Activated CD4-positive, alpha-beta T cell treated with anti-CD3 and anti-CD28 coated beads for 36 hours (primary cell): ENCODE data around the gene FRYL. TPM values are rescaled to one million over a fixed set of nuclear protein-coding genes. Genes with fewer than 3 reads are reported as not detected.
"Not testable (repeated sequence)": the region's sequence is repeated elsewhere in the genome, so short reads cannot be mapped to it uniquely, and the experiment has no call there.

Source experiments
- ATAC-seq: fragments of 200-7000 bp; cut with Tn5 transposase; one replicate; pipeline ENCODE4 v1.10.0; 2021; ENCODE audit warnings: mild to moderate bottlenecking, moderate library complexity
- CTCF ChIA-PET: fragments of 350-600 bp; sonication (Branson Sonifier 250); formaldehyde crosslinking; loops from one replicate; lab custom pipeline; 2021; ENCODE audit warnings: antibody characterized with exemption; lab: Charles Lee
- POLR2A ChIA-PET: fragments of 350-600 bp; sonication (Branson Sonifier 250); formaldehyde crosslinking; loops from one replicate; lab custom pipeline; 2021; ENCODE audit warnings: antibody characterized with exemption, inconsistent platforms; lab: Charles Lee
- DNase-seq: peaks from one replicate; pipeline ENCODE4 v3.0.0-alpha.2; 2020
- H3K27ac Mint-ChIP-seq: one replicate; pipeline ENCODE4 v1.8.0; 2021; ENCODE audit warnings: mixed read lengths
- H3K27me3 Mint-ChIP-seq: one replicate; pipeline ENCODE4 v1.8.0; 2021; ENCODE audit warnings: mixed read lengths
- H3K36me3 Mint-ChIP-seq: one replicate; pipeline ENCODE4 v1.8.0; 2021; ENCODE audit warnings: low read depth, mixed read lengths
- H3K4me1 Mint-ChIP-seq: one replicate; pipeline ENCODE4 v1.8.0; 2021; ENCODE audit warnings: mixed read lengths
- H3K4me3 Mint-ChIP-seq: one replicate; pipeline ENCODE4 v1.8.0; 2021; ENCODE audit warnings: mild to moderate bottlenecking, moderate library complexity, mixed read lengths
- H3K9me3 Mint-ChIP-seq: one replicate; pipeline ENCODE4 v1.8.0; 2021; ENCODE audit warnings: low read depth, mixed read lengths
- intact Hi-C, 2 experiments: fragments of 100-400 bp; cut with DNase I in 1 of 2; cut with micrococcal nuclease in 1 of 2; formaldehyde crosslinking; loops; one replicate each; pipeline versions ENCODE4 v1.14.2 to v1.15.1; 2022 to 2024; cut with DNase I, micrococcal nuclease
- total RNA-seq, 2 experiments: library from RNA; stranded (reverse); gene quantifications; one replicate each; pipeline ENCODE4 v1.2.3, GENCODE V29; 2021

FRYL gene
- total RNA-seq, 2 experiments from 2014 or later, result 67.9 to 69.8 TPM

DNA sequence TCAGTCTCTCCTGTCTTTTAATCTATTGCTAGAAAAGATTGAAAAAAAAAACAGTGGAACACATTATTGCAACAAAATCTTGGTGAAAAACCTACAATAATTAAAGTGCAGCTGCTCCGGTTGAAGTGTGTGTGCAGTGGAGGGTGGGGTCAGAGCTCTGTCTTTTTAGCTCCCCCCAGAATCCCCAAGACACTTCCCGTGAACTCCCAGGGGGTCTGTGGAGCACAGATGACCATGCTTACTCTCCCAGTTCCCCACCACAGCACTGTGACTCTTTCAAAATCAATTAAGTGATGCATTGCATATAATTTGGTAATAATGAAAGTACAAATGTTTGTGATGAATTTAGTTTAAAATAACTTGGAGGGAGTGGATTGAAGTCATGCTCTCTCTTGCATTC is 312.6 kb downstream of the FRYL start:
- intact Hi-C loops, result no loop called here
- no peaks in the 10 kb centered on the region for H3K36me3 Mint-ChIP-seq
- DNase-seq (no peak), ATAC-seq (no peak)
- H3K9me3 Mint-ChIP-seq, result no peaks in the 10 kb centered on the region
- no peak overlapping the region for H3K4me3 Mint-ChIP-seq
- H3K27me3 Mint-ChIP-seq, result peaks cover 4% of the 10 kb centered on the region
- no peaks in the 10 kb centered on the region for H3K4me1 Mint-ChIP-seq
- no peak overlapping the region for H3K27ac Mint-ChIP-seq
- ChIA-PET POLR2A (no interaction called here), CTCF (interaction anchor here (1.6 kb wide), 1 partner anchor 78 kb away, joined by 5 read pairs; no protein-coding TSS in a partner anchor)

- no peak for ATAC-seq
- no peak for DNase-seq
- no peaks in the 10 kb centered on the region for H3K36me3 Mint-ChIP-seq
- no peak overlapping the region for H3K27ac Mint-ChIP-seq
- H3K4me1 Mint-ChIP-seq, result no peaks in the 10 kb centered on the region
- CTCF ChIA-PET, result no interaction called here
- POLR2A ChIA-PET, result no interaction called here
- H3K27me3 Mint-ChIP-seq, result no peaks in the 10 kb centered on the region
- peaks cover 4% of the 10 kb centered on the region for H3K9me3 Mint-ChIP-seq
- intact Hi-C loops, result no loop called here
- H3K4me3 Mint-ChIP-seq, result no peak overlapping the region
These were observed 317.7 kb downstream of the FRYL start for GRCh38 chr4:48462363-48462762.

- Mint-ChIP-seq H3K4me1 (no peaks in the 10 kb centered on the region), H3K27me3 (no peaks in the 10 kb centered on the region), H3K27ac (no peak overlapping the region), H3K9me3 (peaks cover 4% of the 10 kb centered on the region), H3K36me3 (no peaks in the 10 kb centered on the region), H3K4me3 (no peak overlapping the region)
- POLR2A ChIA-PET, result no interaction called here
- intact Hi-C loops, result no loop called here
- no peak for DNase-seq
- no peak for ATAC-seq
- CTCF ChIA-PET, result no interaction called here
These were observed 319.1 kb downstream of the FRYL start for GRCh38 chr4:48461000-48461399.

GRCh38 chr4:48454591-48454990 is 325.5 kb downstream of the FRYL start:
- H3K36me3 Mint-ChIP-seq, result no peaks in the 10 kb centered on the region
- H3K27me3 Mint-ChIP-seq, result no peaks in the 10 kb centered on the region
- ATAC-seq, result no peak
- no peaks in the 10 kb centered on the region for H3K4me1 Mint-ChIP-seq
- H3K27ac Mint-ChIP-seq, result no peak overlapping the region
- POLR2A ChIA-PET, result no interaction called here
- no peak overlapping the region for H3K4me3 Mint-ChIP-seq
- CTCF ChIA-PET, result no interaction called here
- H3K9me3 Mint-ChIP-seq, result peaks cover 7% of the 10 kb centered on the region
- intact Hi-C loops, result no loop called here
- DNase-seq, result no peak

- POLR2A ChIA-PET, H3K9me3 Mint-ChIP-seq, DNase-seq, ATAC-seq, H3K27me3 Mint-ChIP-seq, H3K36me3 Mint-ChIP-seq, intact Hi-C loops, CTCF ChIA-PET, H3K4me1 Mint-ChIP-seq, H3K4me3 Mint-ChIP-seq, H3K27ac Mint-ChIP-seq: not testable (repeated sequence)
These were observed 328.4 kb downstream of the FRYL start for GRCh38 chr4:48451656-48452055.

GRCh38 chr4:48450740-48451139 is 329.3 kb downstream of the FRYL start:
- Mint-ChIP-seq H3K9me3 (peaks cover 1% of the 10 kb centered on the region), H3K4me3 (no peak overlapping the region), H3K4me1 (no peaks in the 10 kb centered on the region), H3K36me3 (no peaks in the 10 kb centered on the region), H3K27ac (no peak overlapping the region), H3K27me3 (no peaks in the 10 kb centered on the region)
- ChIA-PET CTCF (no interaction called here), POLR2A (no interaction called here)
- peak; percentile 30 for ATAC-seq
- intact Hi-C loops, result no loop called here
- no peak for DNase-seq

DNA sequence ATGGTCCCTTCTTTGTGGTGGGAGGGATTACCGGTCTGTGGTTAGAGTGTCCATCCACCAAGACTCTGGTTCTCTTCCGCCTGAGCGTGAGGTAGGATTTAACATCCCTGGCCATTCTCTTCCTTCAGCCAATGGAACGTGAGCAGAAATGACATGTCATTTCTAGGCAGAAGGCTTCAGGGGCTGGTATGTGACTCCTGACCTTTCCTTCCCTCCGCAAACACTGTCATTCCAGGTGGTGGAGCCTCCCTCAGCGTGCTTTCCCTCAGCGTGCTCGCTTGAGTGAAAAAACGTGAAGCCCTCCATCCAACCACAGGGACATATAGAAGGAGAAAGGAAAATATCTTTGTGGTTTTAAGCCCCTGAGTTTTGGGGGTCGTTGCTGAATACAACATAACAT is 330.9 kb downstream of the FRYL start:
- Mint-ChIP-seq H3K4me3 (no peak overlapping the region), H3K27me3 (no peaks in the 10 kb centered on the region), H3K27ac (no peak overlapping the region), H3K36me3 (no peaks in the 10 kb centered on the region), H3K9me3 (no peaks in the 10 kb centered on the region), H3K4me1 (no peaks in the 10 kb centered on the region)
- ATAC-seq (no peak), DNase-seq (no peak)
- intact Hi-C loops, result loop anchor here in 1 of 2 experiments (5.0 kb wide), 1 partner anchor 93 kb away; no protein-coding TSS in a partner anchor
- ChIA-PET POLR2A (no interaction called here), CTCF (no interaction called here)

Other genes with a start within 250 kb of the FRYL start
- 100 to 1,000 TPM; 113 to 162 TPM for gene OCIAD1, start 50.8 kb upstream of the FRYL start, total RNA-seq
- gene OCIAD2, start 126.5 kb upstream of the FRYL start, total RNA-seq, result 10 to 100 TPM; 83.6 to 97.4 TPM
- not detected for gene CWH43, start 206.0 kb upstream of the FRYL start, total RNA-seq